H1 (cell line): Measurements from ENCODE around the gene CAMKMT. TPM values are rescaled to one million over a fixed set of nuclear protein-coding genes. Genes with fewer than 3 reads are reported as not detected.

Experiments used
- CTCF ChIA-PET: fragments of 300-600 bp; sonication (Branson Sonifier 250); formaldehyde crosslinking; loops from one replicate; lab custom pipeline; 2021; ENCODE audit not compliant: partially characterized antibody; lab: Charles Lee
- POLR2A ChIA-PET: fragments of 300-600 bp; sonication (Branson Sonifier 250); formaldehyde crosslinking; loops from one replicate; lab custom pipeline; 2021; ENCODE audit warnings: inconsistent platforms; ENCODE audit not compliant: partially characterized antibody; lab: Charles Lee
- DNase-seq, 2 experiments: peaks; one replicate each; pipeline versions ENCODE4 v3.0.0 to v3.0.0-alpha.2; 2010 to 2022; ENCODE audit warnings: low spot score in 2 of 2, low read depth in 1 of 2, mixed read lengths in 1 of 2
- FAIRE-seq: peaks from 2 replicates; lab custom pipeline; 2011; peaks lifted over from hg19 to GRCh38; lab: Jason Lieb, UNC
- H2AFZ ChIP-seq: 2 replicates; pipeline ENCODE4 v1.8.1; 2012; ENCODE audit warnings: low read length, inconsistent platforms
- H2AK5ac ChIP-seq: 2 replicates; pipeline ENCODE4 v1.6.1; 2013; ENCODE audit warnings: low read depth, low read length
- H2BK120ac ChIP-seq: replicated peaks from 2 replicates; pipeline ENCODE3; 2013; ENCODE audit warnings: low read depth, low read length, inconsistent platforms
- H2BK12ac ChIP-seq: 2 replicates; pipeline ENCODE4 v1.6.1; 2013; ENCODE audit warnings: low read depth, low read length
- H2BK15ac ChIP-seq: 2 replicates; pipeline ENCODE4 v1.6.1; 2013; ENCODE audit warnings: low read length
- H2BK20ac ChIP-seq: 2 replicates; pipeline ENCODE4 v1.6.1; 2013; ENCODE audit warnings: low read length
- H2BK5ac ChIP-seq: 2 replicates; pipeline ENCODE4 v1.6.1; 2013; ENCODE audit warnings: low read depth, low read length
- H3K14ac ChIP-seq: 2 replicates; pipeline ENCODE4 v1.6.1; 2013; ENCODE audit warnings: inconsistent platforms; ENCODE audit not compliant: insufficient read length
- H3K18ac ChIP-seq: 2 replicates; pipeline ENCODE4 v1.6.1; 2013; ENCODE audit warnings: low read length; ENCODE audit errors: extremely low read depth
- H3K23ac ChIP-seq: 2 replicates; pipeline ENCODE4 v1.6.1; 2013; ENCODE audit warnings: inconsistent platforms; ENCODE audit not compliant: insufficient read length
- H3K23me2 ChIP-seq: 2 replicates; pipeline ENCODE4 v1.6.1; 2013; ENCODE audit warnings: low read depth, low read length
- H3K27ac ChIP-seq: 2 replicates; pipeline ENCODE4 v1.6.1; 2011; ENCODE audit warnings: low read depth, low read length, inconsistent platforms
- H3K27me3 ChIP-seq, 4 experiments: replicated peaks in 1 of 4; 1 replicate in 1 of 4; 2 replicates in 3 of 4; pipeline versions ENCODE4 v1.6.1 to v1.8.1; 2011 to 2013; ENCODE audit warnings: low read length in 3 of 4, mild to moderate bottlenecking in 3 of 4, inconsistent platforms in 2 of 4, mixed read lengths in 2 of 4, moderate library complexity in 1 of 4; ENCODE audit not compliant: control insufficient read depth in 3 of 4, insufficient read depth in 3 of 4; ENCODE audit errors: extremely low read depth in 1 of 4
- H3K36me3 ChIP-seq, 4 experiments: 2 replicates each; pipeline versions ENCODE4 v1.6.1 to v1.8.1; 2011 to 2013; ENCODE audit warnings: mild to moderate bottlenecking in 4 of 4, low read length in 3 of 4, moderate library complexity in 2 of 4, control low read depth in 1 of 4, inconsistent platforms in 1 of 4; ENCODE audit not compliant: insufficient read depth in 4 of 4, control insufficient read depth in 2 of 4
- H3K4ac ChIP-seq: replicated peaks from 2 replicates; pipeline ENCODE3; 2013; ENCODE audit warnings: low read length, low read depth, mixed read lengths, inconsistent platforms; ENCODE audit not compliant: insufficient read length
- H3K4me1 ChIP-seq, 4 experiments: replicated peaks in 1 of 4; 1 replicate in 1 of 4; 2 replicates in 3 of 4; pipeline versions ENCODE4 v1.6.1 to v1.8.1; 2011 to 2013; ENCODE audit warnings: low read length in 3 of 4, inconsistent platforms in 2 of 4, mixed read lengths in 1 of 4; ENCODE audit not compliant: insufficient read depth in 4 of 4, control insufficient read depth in 3 of 4
- H3K4me2 ChIP-seq, 2 experiments: 2 replicates each; pipeline versions ENCODE4 v1.6.1 to v1.8.1; 2011 to 2013; ENCODE audit warnings: low read depth in 2 of 2, low read length in 2 of 2, control low read depth in 1 of 2, inconsistent platforms in 1 of 2, mild to moderate bottlenecking in 1 of 2; ENCODE audit not compliant: insufficient read depth in 1 of 2
- H3K4me3 ChIP-seq, 4 experiments: fragments of 200-600, 300-600 bp in 1 of 4; sonication (generic), shearing (Covaris generic), sonication (Bioruptor Twin) in 1 of 4; 2 replicates each; pipeline versions ENCODE4 v1.5.1 to v1.8.1; 2011 to 2016; ENCODE audit warnings: low read length in 4 of 4, low read depth in 3 of 4, control low read depth in 2 of 4, inconsistent platforms in 2 of 4, mild to moderate bottlenecking in 2 of 4, mixed read lengths in 1 of 4, moderate library complexity in 1 of 4; ENCODE audit not compliant: insufficient read depth in 2 of 4; ENCODE audit errors: extremely low read depth in 1 of 4
- H3K56ac ChIP-seq: replicated peaks from 2 replicates; pipeline ENCODE3; 2013; ENCODE audit warnings: low read depth, mild to moderate bottlenecking, mixed read lengths, low read length, inconsistent platforms; ENCODE audit not compliant: insufficient read length
- H3K79me1 ChIP-seq: 2 replicates; pipeline ENCODE4 v1.6.1; 2013; ENCODE audit warnings: low read depth, low read length, control low read depth
- H3K79me2 ChIP-seq, 2 experiments: 2 replicates each; pipeline versions ENCODE4 v1.6.1 to v1.8.1; 2012 to 2013; ENCODE audit warnings: low read length in 2 of 2, mild to moderate bottlenecking in 2 of 2, inconsistent platforms in 1 of 2; ENCODE audit not compliant: insufficient read depth in 2 of 2, control insufficient read depth in 1 of 2
- H3K9ac ChIP-seq, 4 experiments: replicated peaks in 1 of 4; 1 replicate in 1 of 4; 2 replicates in 3 of 4; pipeline versions ENCODE4 v1.6.1 to v1.8.1; 2011 to 2013; ENCODE audit warnings: low read depth in 3 of 4, low read length in 3 of 4, control low read depth in 2 of 4, mild to moderate bottlenecking in 2 of 4, moderate library complexity in 2 of 4, inconsistent platforms in 1 of 4; ENCODE audit errors: extremely low read depth in 1 of 4
- H3K9me3 ChIP-seq, 2 experiments: 2 replicates each; pipeline versions ENCODE4 v1.6.1 to v1.8.1; 2012 to 2013; ENCODE audit warnings: mild to moderate bottlenecking in 2 of 2, moderate library complexity in 2 of 2, control low read depth in 1 of 2, inconsistent platforms in 1 of 2, low read depth in 1 of 2, low read length in 1 of 2, mixed read lengths in 1 of 2; ENCODE audit not compliant: insufficient read depth in 2 of 2
- H4K20me1 ChIP-seq, 2 experiments: replicated peaks in 1 of 2; 2 replicates each; pipeline versions ENCODE3 to v1.8.1; 2011 to 2013; ENCODE audit warnings: inconsistent platforms in 2 of 2, low read length in 2 of 2, mild to moderate bottlenecking in 1 of 2; ENCODE audit not compliant: insufficient read depth in 2 of 2, control insufficient read depth in 1 of 2
- H4K5ac ChIP-seq: 2 replicates; pipeline ENCODE4 v1.6.1; 2013; ENCODE audit warnings: low read length, low read depth, mixed read lengths, inconsistent platforms; ENCODE audit not compliant: insufficient read length
- H4K8ac ChIP-seq: 2 replicates; pipeline ENCODE4 v1.8.0; 2013; ENCODE audit warnings: mild to moderate bottlenecking, moderate library complexity, low read length, inconsistent platforms; ENCODE audit not compliant: insufficient read depth; ENCODE audit errors: extremely low read depth
- H4K91ac ChIP-seq: replicated peaks from 2 replicates; pipeline ENCODE3; 2013; ENCODE audit warnings: low read length, mixed read lengths, inconsistent platforms; ENCODE audit not compliant: insufficient read length
- RXRA ChIP-seq: IDR thresholded peaks from 2 replicates; pipeline ENCODE4 v1.6.1; 2011; ENCODE audit warnings: low read depth, mild to moderate bottlenecking, low read length, moderate library complexity; ENCODE audit not compliant: insufficient read depth
- whole genome bisulfite sequencing, 2 experiments: shearing (Covaris generic) in 1 of 2; methylation state at CpG; one replicate each; pipeline versions ENCODE4 v1.1.6 to v1.1.7; 2013 to 2015; ENCODE audit warnings: low lambda C conversion rate in 2 of 2, mixed read lengths in 2 of 2, inconsistent platforms in 1 of 2, low coverage in 1 of 2, missing lambda C conversion rate in 1 of 2; ENCODE audit not compliant: insufficient replicate concordance in 2 of 2, insufficient coverage in 1 of 2, insufficient read length in 1 of 2; ENCODE audit errors: extremely low coverage in 1 of 2, missing lambda C conversion rate in 1 of 2; 5-methylcytosine and 5-hydroxymethylcytosine counted together
- polyA plus RNA-seq, 7 experiments: library from polyadenylated mRNA; depleted of rRNA in 3 of 7; stranded (reverse) in 5 of 7; unstranded in 2 of 7; fragments of >200 nt in 5 of 7; fragments of 200-250 nt in 2 of 7; gene quantifications; 1 replicate in 5 of 7; 2 replicates in 1 of 7; 4 replicates in 1 of 7; pipeline versions ENCODE4 v1.2.1 to v1.2.3, GENCODE V29; 2011 to 2013; ENCODE audit warnings: missing spikeins in 2 of 7, mixed read lengths in 2 of 7
- total RNA-seq: library from RNA; stranded (reverse); fragmentation: NEBNext Ultra II Directional; extraction: Animal tissue kit (Norgen Biotek cat#: 25700); gene quantifications from 2 replicates; pipeline ENCODE4 v1.2.1, GENCODE V29; 2021

The CAMKMT gene
- total and polyA plus RNA-seq, 2 of the 8 experiments (the other 6 are each of a cell fraction or from before 2014, with no cell fraction given), result 14.7 to 22.4 TPM

DNA sequence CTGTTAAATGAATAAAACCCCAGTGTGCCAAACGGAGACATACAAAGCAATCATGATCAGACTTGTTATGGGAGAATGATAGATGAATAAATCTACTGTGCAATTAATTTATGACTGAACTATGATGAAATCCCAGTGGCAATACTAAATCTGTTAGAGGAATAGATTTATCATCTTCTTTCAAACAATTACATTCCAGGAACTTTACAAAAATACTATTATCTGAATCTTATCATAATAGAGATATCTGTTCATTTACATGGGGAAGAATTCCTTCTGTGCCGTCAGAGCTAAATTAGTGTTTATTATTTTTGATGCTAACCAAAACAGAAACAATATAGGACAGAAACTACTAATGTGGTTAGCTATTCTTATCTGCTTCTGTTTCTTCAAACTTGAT, 208.5 kb downstream of the CAMKMT start:
- 85% methylated on average over 2 of the region's 2 CpGs; no CpG with 5 or more reads in 1 of the 2 experiments for WGBS, 2 experiments
- no peak overlapping the region for H2BK20ac ChIP-seq
- H2BK120ac ChIP-seq, result no peak overlapping the region
- H3K79me2 ChIP-seq, result no peaks in the 10 kb centered on the region
- H3K4ac ChIP-seq, result no peak overlapping the region
- ChIA-PET POLR2A (no interaction called here), CTCF (interaction anchor here (1.2 to 1.3 kb wide), 2 partner anchors 8 to 91 kb away, joined by 4 read pairs; no protein-coding TSS in a partner anchor)
- FAIRE-seq (no peak), DNase-seq (no peak)
- no peak overlapping the region for H4K91ac ChIP-seq
- peaks cover 2% of the 10 kb centered on the region; the same call in 1 of the 2 replicates for H3K79me1 ChIP-seq
- H2BK12ac ChIP-seq, result no peak overlapping the region
- H3K36me3 ChIP-seq, result no peaks in the 10 kb centered on the region; a peak in 1 of 8 replicates
- no peaks in the 10 kb centered on the region for H3K9me3 ChIP-seq
- H2AFZ ChIP-seq, result no peak overlapping the region
- no peak overlapping the region for H3K4me2 ChIP-seq
- no peak overlapping the region for H3K9ac ChIP-seq
- H2BK5ac ChIP-seq, result no peak overlapping the region
- peaks cover 0 to 5% (median 0%) of the 10 kb centered on the region in 4 experiments; a peak in 2 of 7 replicates for H3K4me1 ChIP-seq
- H3K27ac ChIP-seq, result no peak overlapping the region
- H3K56ac ChIP-seq, result no peak overlapping the region
- H3K14ac ChIP-seq, result no peak overlapping the region
- H3K4me3 ChIP-seq, result no peak overlapping the region
- no peak overlapping the region for H2BK15ac ChIP-seq
- H3K18ac ChIP-seq, result no peak overlapping the region
- no peaks in the 10 kb centered on the region for H3K23me2 ChIP-seq
- no peak overlapping the region for H4K8ac ChIP-seq
- no peak overlapping the region for H3K23ac ChIP-seq
- H3K27me3 ChIP-seq, result no peaks in the 10 kb centered on the region
- no peaks in the 10 kb centered on the region for H4K20me1 ChIP-seq
- no peak overlapping the region for H2AK5ac ChIP-seq
- no peak overlapping the region for H4K5ac ChIP-seq
- no peak for TF ChIP-seq RXRA
